ENCODE data around the gene DLGAP4. TPM values are rescaled to one million over a fixed set of nuclear protein-coding genes. Genes with fewer than 3 reads are reported as not detected.

The DLGAP4 gene
- total and polyA plus RNA-seq, 2 of the 13 experiments (the other 11 are each of a cell fraction or from before 2014, with no cell fraction given): 15.2 to 26.7 TPM

GRCh38 chr20:36267605-36268381, 38.3 kb upstream of the DLGAP4 start (continued):
- TF ChIP-seq ZSCAN31 (CRISPR knock-in tag; IDR thresholded peaks at IDR 0.05; ENCODE audit: low read depth) (no peak), GLMP (CRISPR knock-in tag; IDR thresholded peaks at IDR 0.05; ENCODE audit: borderline replicate concordance) (no peak), MATR3 (CRISPR knock-in tag; IDR thresholded peaks at IDR 0.05) (0 out of 2 replicates have a peak, but pooled peaks have one; percentile 7), NPAS2 (CRISPR knock-in tag; IDR thresholded peaks at IDR 0.05; ENCODE audit: borderline replicate concordance) (no peak), STAT6 (CRISPR knock-in tag; IDR thresholded peaks at IDR 0.05; ENCODE audit: borderline replicate concordance) (no peak), XRCC5 (optimal IDR thresholded peaks at IDR 0.05; ENCODE audit: low read length) (peak; percentile 14), KDM5B (CRISPR knock-in tag; IDR thresholded peaks at IDR 0.05; ENCODE audit: borderline replicate concordance) (no peak), ZNF687 (CRISPR knock-in tag; IDR thresholded peaks at IDR 0.05) (peak; percentile 64)
- TF ChIP-seq, protein P1, sequence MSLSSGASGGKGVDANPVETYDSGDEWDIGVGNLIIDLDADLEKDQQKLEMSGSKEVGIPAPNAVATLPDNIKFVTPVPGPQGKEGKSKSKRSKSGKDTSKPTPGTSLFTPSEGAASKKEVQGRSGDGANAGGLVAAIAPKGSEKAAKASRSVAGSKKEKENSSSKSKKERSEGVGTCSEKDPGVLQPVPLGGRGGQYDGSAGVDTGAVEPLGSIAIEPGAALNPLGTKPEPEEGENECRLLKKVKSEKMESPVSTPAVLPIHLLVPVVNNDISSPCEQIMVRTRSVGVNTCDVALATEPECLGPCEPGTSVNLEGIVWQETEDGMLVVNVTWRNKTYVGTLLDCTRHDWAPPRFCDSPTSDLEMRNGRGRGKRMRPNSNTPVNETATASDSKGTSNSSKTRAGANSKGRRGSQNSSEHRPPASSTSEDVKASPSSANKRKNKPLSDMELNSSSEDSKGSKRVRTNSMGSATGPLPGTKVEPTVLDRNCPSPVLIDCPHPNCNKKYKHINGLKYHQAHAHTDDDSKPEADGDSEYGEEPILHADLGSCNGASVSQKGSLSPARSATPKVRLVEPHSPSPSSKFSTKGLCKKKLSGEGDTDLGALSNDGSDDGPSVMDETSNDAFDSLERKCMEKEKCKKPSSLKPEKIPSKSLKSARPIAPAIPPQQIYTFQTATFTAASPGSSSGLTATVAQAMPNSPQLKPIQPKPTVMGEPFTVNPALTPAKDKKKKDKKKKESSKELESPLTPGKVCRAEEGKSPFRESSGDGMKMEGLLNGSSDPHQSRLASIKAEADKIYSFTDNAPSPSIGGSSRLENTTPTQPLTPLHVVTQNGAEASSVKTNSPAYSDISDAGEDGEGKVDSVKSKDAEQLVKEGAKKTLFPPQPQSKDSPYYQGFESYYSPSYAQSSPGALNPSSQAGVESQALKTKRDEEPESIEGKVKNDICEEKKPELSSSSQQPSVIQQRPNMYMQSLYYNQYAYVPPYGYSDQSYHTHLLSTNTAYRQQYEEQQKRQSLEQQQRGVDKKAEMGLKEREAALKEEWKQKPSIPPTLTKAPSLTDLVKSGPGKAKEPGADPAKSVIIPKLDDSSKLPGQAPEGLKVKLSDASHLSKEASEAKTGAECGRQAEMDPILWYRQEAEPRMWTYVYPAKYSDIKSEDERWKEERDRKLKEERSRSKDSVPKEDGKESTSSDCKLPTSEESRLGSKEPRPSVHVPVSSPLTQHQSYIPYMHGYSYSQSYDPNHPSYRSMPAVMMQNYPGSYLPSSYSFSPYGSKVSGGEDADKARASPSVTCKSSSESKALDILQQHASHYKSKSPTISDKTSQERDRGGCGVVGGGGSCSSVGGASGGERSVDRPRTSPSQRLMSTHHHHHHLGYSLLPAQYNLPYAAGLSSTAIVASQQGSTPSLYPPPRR (CRISPR knock-in tag; IDR thresholded peaks at IDR 0.05; ENCODE audit: borderline replicate concordance): 0 out of 2 replicates have a peak, but pooled peaks have one; percentile 25

All from HepG2 (cell line).